ENCODE measurements around the gene ARL2. TPM values are rescaled to one million over a fixed set of nuclear protein-coding genes. Genes with fewer than 3 reads are reported as not detected.
"Not testable (repeated sequence)": the region's sequence is repeated elsewhere in the genome, so short reads cannot be mapped to it uniquely, and the experiment has no call there.

Gene ARL2
- total RNA-seq, 1 experiment from 2014 or later: 171 TPM

GRCh38 chr11:64983339-64983738 is 30.6 kb upstream of the ARL2 start:
- H3K9me3 Mint-ChIP-seq; DNase-seq (ENCODE audit: low spot score); POLR2A ChIA-PET; H3K4me1 Mint-ChIP-seq; H3K36me3 Mint-ChIP-seq; H3K27ac Mint-ChIP-seq; ATAC-seq; H3K27me3 Mint-ChIP-seq (ENCODE audit: low read depth); H3K4me3 Mint-ChIP-seq: not testable (repeated sequence)
- peak; percentile 100 for TF ChIP-seq HMGA2 (CRISPR knock-in tag; IDR thresholded peaks at IDR 0.05)
- CTCF ChIA-PET: interaction anchor here (1.3 kb wide), 1 partner anchor 31 kb away, joined by 3 read pairs; no protein-coding TSS in a partner anchor

DNA sequence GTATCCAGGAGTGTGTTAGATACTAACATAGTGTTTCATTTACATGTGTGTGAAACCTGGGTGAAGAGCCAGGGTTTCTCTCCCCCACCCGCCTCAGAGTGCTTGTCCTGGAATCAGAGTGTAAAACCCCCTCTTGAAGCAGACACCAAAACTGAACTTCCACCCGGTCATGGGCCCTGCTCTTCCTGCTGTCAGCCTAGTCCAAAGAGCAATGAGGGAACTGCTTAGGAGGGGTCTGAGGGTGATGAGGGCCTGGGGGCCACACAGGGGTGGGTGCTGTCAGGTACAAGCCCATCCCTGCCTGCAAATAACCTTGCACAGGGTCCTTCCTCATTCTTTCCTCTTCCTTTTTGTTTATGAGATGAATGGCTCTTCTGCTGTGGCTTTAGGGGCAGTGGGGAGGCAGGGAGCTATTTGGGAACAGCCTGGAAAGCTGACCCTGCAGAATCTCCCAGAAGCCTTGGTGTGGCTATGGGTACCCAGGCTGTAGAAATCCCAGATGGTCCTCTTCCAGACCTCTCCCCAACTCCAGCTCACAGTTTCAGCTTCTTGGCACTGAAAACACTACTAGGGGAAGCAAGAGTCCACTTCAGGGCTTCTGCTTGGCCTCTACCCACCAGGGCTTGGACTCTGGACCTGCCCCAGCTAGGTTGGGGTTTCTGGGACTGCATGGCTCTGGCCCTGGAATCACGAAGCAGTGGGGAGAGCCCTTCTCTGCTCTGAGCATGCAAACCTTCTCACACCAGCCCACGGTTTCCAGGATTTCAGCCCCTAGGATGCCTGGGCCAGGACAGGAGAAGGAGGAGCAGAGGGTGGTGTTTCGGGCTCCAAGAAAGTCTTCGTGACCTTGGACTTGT is 25.7 kb upstream of the ARL2 start:
- TF ChIP-seq, protein P1, sequence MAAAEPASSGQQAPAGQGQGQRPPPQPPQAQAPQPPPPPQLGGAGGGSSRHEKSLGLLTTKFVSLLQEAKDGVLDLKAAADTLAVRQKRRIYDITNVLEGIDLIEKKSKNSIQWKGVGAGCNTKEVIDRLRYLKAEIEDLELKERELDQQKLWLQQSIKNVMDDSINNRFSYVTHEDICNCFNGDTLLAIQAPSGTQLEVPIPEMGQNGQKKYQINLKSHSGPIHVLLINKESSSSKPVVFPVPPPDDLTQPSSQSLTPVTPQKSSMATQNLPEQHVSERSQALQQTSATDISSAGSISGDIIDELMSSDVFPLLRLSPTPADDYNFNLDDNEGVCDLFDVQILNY (CRISPR knock-in tag; IDR thresholded peaks at IDR 0.05): no peak
- TF ChIP-seq ZNF138 (CRISPR knock-in tag; conservative IDR thresholded peaks at IDR 0.05): no peak
- no peak for TF ChIP-seq RELA (CRISPR knock-in tag; IDR thresholded peaks at IDR 0.05; ENCODE audit: borderline replicate concordance)
- TF ChIP-seq STAT6 (CRISPR knock-in tag; conservative IDR thresholded peaks at IDR 0.05; ENCODE audit: low read depth): no peak
- no peak for TF ChIP-seq MXD4 (CRISPR knock-in tag; IDR thresholded peaks at IDR 0.05; ENCODE audit: borderline replicate concordance)
- no peak for TF ChIP-seq ZNF121 (CRISPR knock-in tag; IDR thresholded peaks at IDR 0.05)
- Mint-ChIP-seq H3K36me3 (no peaks in the 10 kb centered on the region), H3K4me1 (0 out of 2 replicates have a peak, but pooled peaks cover 5% of the 10 kb centered on the region), H3K27me3 (ENCODE audit: low read depth) (no peaks in the 10 kb centered on the region; the same call in 1 of the 2 replicates), H3K27ac (no peak overlapping the region), H3K4me3 (no peak overlapping the region), H3K9me3 (no peaks in the 10 kb centered on the region)
- ChIA-PET CTCF (interaction anchor here (0.8 to 1.3 kb wide), 3 partner anchors 16 to 161 kb away, joined by 4 read pairs; partner anchors contain the start of genes ARL2 and MAJIN), POLR2A (no interaction called here)
- ATAC-seq: no peak
- no peak for DNase-seq (ENCODE audit: low spot score)

DNA sequence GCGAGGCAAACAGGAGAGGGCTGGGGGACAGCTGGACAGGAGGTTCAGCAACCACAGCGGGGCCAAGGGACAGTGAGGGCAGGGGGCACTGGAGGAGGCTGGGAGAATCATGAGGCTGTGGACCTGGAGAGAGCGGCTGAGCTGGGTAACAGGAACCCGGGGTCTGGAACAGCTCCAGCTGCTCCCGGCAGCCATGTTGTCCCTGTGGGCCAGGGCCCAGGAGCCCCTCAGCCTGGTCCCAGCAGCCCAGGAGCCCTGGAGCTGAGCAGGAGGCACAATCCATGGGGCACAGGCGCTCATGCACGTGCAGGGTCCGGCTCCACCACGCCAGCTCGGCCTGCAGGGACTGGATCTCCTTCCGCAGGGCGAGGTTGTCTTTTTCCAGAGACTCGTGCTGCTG is 24.5 kb upstream of the ARL2 start:
- Mint-ChIP-seq H3K4me3 (no peak overlapping the region), H3K36me3 (no peaks in the 10 kb centered on the region), H3K4me1 (0 out of 2 replicates have a peak, but pooled peaks cover 5% of the 10 kb centered on the region), H3K9me3 (no peaks in the 10 kb centered on the region), H3K27me3 (ENCODE audit: low read depth) (no peaks in the 10 kb centered on the region; the same call in 1 of the 2 replicates), H3K27ac (no peak overlapping the region)
- DNase-seq (ENCODE audit: low spot score) (no peak), ATAC-seq (peak; percentile 32)
- ChIA-PET CTCF (interaction anchor here (0.5 to 1.3 kb wide), 4 partner anchors 17 to 160 kb away, joined by 3 to 6 read pairs (median 4); partner anchors contain the start of gene MAJIN), POLR2A (no interaction called here)
- TF ChIP-seq FOXK1 (CRISPR knock-in tag; IDR thresholded peaks at IDR 0.05): no peak
- TF ChIP-seq CDX4 (CRISPR knock-in tag; IDR thresholded peaks at IDR 0.05; ENCODE audit: borderline replicate concordance): no peak
- no peak for TF ChIP-seq FOXP1 (CRISPR knock-in tag; IDR thresholded peaks at IDR 0.05; ENCODE audit: borderline replicate concordance)
- no peak for TF ChIP-seq FOXP4 (CRISPR knock-in tag; IDR thresholded peaks at IDR 0.05)
- no peak for TF ChIP-seq IRF1 (CRISPR knock-in tag; IDR thresholded peaks at IDR 0.05)
- no peak for TF ChIP-seq SP1 (CRISPR knock-in tag; conservative IDR thresholded peaks at IDR 0.05)
- no peak for TF ChIP-seq ZNF532 (CRISPR knock-in tag; IDR thresholded peaks at IDR 0.05; ENCODE audit: borderline replicate concordance)
- no peak for TF ChIP-seq ESRRA (CRISPR knock-in tag; IDR thresholded peaks at IDR 0.05; ENCODE audit: borderline replicate concordance)
- TF ChIP-seq ERG (CRISPR knock-in tag; IDR thresholded peaks at IDR 0.05): no peak

Measured in WTC11 (cell line).